Umbilical cord (tissue), 2 donors: ENCODE data around the gene RLN3. TPM values are rescaled to one million over a fixed set of nuclear protein-coding genes. Genes with fewer than 3 reads are reported as not detected.
A peak's percentile ranks its signal among the peaks of the same experiment; 100 is the strongest.

Experiments used
- DNase-seq: peaks from one replicate; pipeline ENCODE4 v3.0.0-alpha.2; 2015; ENCODE audit warnings: low spot score
- total RNA-seq: library from RNA; depleted of rRNA; stranded (reverse); fragments of >200 nt; gene quantifications from one replicate; pipeline ENCODE4 v1.2.3, GENCODE V29; 2014; ENCODE audit warnings: low replicate concordance; ENCODE audit not compliant: insufficient read depth

Gene RLN3
- total RNA-seq: not detected

GRCh38 chr19:14027856-14028450 lies at the start of gene RLN3:
TSS of gene RLN3 (plus strand) at chr19:14028148. CDS start at chr19:14028205, 57 bp downstream.
- DNase-seq: no peak

- peak; percentile 94 for DNase-seq
Observed at GRCh38 chr19:13978351-13979243, 49.4 kb upstream of the RLN3 start.

- DNase-seq: peak; percentile 84
Observed at GRCh38 chr19:13979244-13979615, 48.7 kb upstream of the RLN3 start.

- no peak for DNase-seq
Observed at GRCh38 chr19:13979686-13980085, 48.3 kb upstream of the RLN3 start.

GRCh38 chr19:13980340-13980739 lies 47.6 kb upstream of the RLN3 start:
- DNase-seq: no peak

GRCh38 chr19:13981021-13981420 lies 46.9 kb upstream of the RLN3 start:
- no peak for DNase-seq

GRCh38 chr19:13981467-13981866 lies 46.5 kb upstream of the RLN3 start:
- no peak for DNase-seq

- DNase-seq: no peak
Observed at GRCh38 chr19:13981988-13982501, 45.9 kb upstream of the RLN3 start.

GRCh38 chr19:13982773-13983172 lies 45.2 kb upstream of the RLN3 start:
- no peak for DNase-seq

GRCh38 chr19:13983213-13983889 lies 44.6 kb upstream of the RLN3 start:
- DNase-seq: no peak

GRCh38 chr19:13984186-13984585 lies 43.8 kb upstream of the RLN3 start:
- DNase-seq: no peak

- DNase-seq: no peak
Observed at GRCh38 chr19:13984875-13985741, 42.8 kb upstream of the RLN3 start.

- no peak for DNase-seq
Observed at GRCh38 chr19:13985771-13986347, 42.1 kb upstream of the RLN3 start.

GRCh38 chr19:13986348-13986904 lies 41.5 kb upstream of the RLN3 start:
- DNase-seq: peak; percentile 87

GRCh38 chr19:13987101-13987890 lies 40.7 kb upstream of the RLN3 start:
- no peak for DNase-seq

GRCh38 chr19:13989487-13989886 lies 38.5 kb upstream of the RLN3 start:
- DNase-seq: no peak

GRCh38 chr19:13990085-13990484 lies 37.9 kb upstream of the RLN3 start:
- DNase-seq: no peak

- no peak for DNase-seq
Observed at GRCh38 chr19:13992025-13992424, 35.9 kb upstream of the RLN3 start.

- no peak for DNase-seq
Observed at GRCh38 chr19:13993590-13994300, 34.2 kb upstream of the RLN3 start.
